GM13977 (cell line): ENCODE results near the gene HNRNPL.
"Not testable (repeated sequence)": the region's sequence is repeated elsewhere in the genome, so short reads cannot be mapped to it uniquely, and the experiment has no call there.

ENCODE experiments used
- DNase-seq: peaks from one replicate; pipeline ENCODE4 v3.0.0; 2012; ENCODE audit warnings: low spot score
- in situ Hi-C: fragments of 300-500 bp; cut with MboI; formaldehyde crosslinking; loops from one replicate; pipeline ENCODE4 v1.12.0; 2022; ENCODE audit warnings: low sequenced_read_pairs, low pct_unique_long_range_greater_than_20kb, mixed read lengths, inconsistent platforms; ENCODE audit not compliant: unreplicated experiment
- TF ChIP-seq, protein P1 (sequence below): IDR thresholded peaks from 2 replicates; pipeline ENCODE4 v1.5.1; 2012; ENCODE audit warnings: mild to moderate bottlenecking, control low read depth; ENCODE audit not compliant: insufficient read depth; ENCODE audit errors: extremely low read depth, missing control alignments

Gene HNRNPL

DNA sequence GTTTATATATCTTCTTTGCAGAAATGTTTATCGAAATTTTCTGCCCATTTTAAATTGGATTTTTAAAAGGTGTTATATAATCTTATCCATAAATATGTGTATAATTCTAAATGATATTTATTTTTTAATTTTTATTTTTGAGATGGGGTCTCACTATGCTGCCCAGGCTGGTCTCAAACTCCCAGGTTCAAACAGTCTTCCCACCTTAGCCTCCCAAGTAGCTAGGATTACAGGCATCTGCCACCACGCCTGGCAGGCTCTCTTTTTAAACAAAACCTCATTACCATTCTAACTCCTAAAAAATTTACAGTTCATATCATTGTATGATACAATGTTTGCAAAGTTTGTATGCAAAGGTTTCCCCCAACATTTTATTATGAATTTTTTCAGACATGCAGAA lies 53.6 kb downstream of the HNRNPL start:
- in situ Hi-C loops, result no loop called here
- TF ChIP-seq, protein P1, sequence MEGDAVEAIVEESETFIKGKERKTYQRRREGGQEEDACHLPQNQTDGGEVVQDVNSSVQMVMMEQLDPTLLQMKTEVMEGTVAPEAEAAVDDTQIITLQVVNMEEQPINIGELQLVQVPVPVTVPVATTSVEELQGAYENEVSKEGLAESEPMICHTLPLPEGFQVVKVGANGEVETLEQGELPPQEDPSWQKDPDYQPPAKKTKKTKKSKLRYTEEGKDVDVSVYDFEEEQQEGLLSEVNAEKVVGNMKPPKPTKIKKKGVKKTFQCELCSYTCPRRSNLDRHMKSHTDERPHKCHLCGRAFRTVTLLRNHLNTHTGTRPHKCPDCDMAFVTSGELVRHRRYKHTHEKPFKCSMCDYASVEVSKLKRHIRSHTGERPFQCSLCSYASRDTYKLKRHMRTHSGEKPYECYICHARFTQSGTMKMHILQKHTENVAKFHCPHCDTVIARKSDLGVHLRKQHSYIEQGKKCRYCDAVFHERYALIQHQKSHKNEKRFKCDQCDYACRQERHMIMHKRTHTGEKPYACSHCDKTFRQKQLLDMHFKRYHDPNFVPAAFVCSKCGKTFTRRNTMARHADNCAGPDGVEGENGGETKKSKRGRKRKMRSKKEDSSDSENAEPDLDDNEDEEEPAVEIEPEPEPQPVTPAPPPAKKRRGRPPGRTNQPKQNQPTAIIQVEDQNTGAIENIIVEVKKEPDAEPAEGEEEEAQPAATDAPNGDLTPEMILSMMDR, result no peak

DNA sequence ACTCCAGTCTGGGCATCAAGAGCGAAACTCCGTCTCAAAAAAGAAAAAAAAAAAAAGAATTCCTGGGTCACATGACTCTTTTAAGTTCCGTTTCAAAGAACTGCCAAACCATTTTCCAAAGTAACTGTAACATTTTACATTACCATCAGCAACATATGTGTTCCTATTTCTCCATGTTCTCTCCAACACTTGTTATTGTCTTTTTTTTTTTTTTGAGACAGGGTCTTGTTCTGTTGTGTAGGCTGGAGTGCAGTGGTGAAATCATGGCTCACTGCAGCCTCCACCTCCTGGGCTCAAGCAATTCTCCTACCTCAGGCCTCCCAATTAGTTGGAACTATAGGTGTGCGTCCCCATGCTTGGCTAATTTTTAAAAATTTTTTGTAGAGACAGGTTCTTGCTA lies 54.2 kb downstream of the HNRNPL start:
- TF ChIP-seq, protein P1, result no peak
- in situ Hi-C loops, result no loop called here
- DNase-seq, result no peak

More for the DNA sequence above, 53.6 kb downstream of the HNRNPL start:
- DNase-seq, result no peak

DNA sequence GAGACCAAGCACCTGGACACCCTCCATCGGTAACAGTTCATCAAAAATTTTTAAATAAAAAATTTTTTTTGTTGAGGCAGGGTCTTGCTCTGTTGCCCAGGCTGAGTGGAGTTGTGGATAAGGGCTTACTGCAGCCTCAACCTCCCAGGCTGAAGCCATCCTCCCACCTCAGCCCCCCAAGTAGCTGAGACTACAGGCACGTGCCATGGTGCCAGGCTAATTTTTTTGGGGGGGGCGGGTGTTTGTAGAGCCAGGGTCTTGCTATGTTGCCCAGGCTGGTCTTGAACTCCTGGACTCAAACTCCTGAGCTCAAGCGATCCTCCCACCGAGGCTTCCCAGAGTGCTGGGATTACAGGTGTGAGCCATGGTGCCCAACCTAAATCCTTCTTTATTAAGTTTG lies 56.1 kb downstream of the HNRNPL start:
- TF ChIP-seq, protein P1, result no peak
- DNase-seq, result no peak
- in situ Hi-C loops, result no loop called here

DNA sequence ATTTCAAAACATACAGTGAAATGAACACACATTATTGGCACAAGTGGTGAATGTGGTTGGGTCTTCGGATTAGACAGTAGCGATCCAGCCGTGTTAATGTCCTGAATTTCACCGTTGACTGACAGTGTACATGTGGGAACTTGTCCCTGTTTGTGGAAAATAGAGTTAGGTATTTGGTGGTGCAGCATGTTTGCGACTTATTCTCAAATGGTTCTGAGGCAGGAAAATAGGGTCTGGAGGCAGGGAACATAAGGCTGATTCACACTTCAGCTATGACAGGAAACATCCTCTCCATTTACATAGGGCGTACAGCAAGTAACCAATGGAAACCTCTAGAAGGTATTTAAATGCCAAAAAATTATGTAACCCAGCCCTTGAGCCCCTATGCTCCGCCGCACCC lies 56.6 kb downstream of the HNRNPL start:
- in situ Hi-C loops, result no loop called here
- DNase-seq, result no peak
- TF ChIP-seq, protein P1, result no peak

DNA sequence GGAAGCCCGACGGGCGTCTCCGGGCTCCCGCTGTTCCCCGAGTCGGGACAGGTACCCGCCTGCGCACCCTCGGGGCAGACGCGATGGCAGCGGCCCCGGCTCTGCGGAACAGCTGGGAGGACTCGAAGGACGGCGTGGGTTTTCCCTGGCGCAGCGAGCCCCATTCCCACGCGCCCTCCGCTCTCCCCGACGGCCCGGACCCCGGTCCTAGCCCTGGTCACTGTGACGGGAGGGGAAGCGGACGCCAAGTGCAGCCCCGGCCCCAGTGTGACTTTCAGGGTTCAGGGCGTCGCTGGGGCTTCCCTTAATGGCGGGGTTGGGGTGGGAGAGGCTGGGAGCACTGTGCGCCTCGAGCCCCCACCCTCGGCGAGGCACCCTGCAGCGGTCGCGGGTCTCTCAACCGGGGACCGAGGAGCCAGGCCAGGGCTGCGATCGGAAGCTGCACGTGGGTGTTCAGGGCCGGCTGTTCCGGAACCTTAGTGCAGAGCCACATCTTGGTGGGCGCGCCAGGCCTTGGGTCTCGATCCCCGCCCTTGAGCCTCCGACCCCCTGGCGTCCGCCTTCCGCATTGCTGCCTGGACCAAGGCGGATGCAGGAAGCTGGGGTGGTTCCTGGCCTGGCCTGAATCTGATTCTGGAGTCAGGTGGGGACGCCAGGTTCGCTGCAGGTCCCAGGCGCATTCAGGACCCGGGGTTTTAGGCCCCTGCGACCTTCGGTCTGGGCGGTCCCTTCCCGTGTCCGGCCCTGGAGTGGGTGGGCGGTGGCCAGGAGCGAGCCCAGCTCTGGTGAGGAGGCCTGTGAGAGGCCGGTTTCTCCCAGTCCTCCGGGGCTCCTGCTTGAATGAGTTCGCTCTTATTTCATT lies 57.3 kb downstream of the HNRNPL start:
- in situ Hi-C loops, result no loop called here
- peak; percentile 67 for DNase-seq
- TF ChIP-seq, protein P1, result peak; percentile 12

DNA sequence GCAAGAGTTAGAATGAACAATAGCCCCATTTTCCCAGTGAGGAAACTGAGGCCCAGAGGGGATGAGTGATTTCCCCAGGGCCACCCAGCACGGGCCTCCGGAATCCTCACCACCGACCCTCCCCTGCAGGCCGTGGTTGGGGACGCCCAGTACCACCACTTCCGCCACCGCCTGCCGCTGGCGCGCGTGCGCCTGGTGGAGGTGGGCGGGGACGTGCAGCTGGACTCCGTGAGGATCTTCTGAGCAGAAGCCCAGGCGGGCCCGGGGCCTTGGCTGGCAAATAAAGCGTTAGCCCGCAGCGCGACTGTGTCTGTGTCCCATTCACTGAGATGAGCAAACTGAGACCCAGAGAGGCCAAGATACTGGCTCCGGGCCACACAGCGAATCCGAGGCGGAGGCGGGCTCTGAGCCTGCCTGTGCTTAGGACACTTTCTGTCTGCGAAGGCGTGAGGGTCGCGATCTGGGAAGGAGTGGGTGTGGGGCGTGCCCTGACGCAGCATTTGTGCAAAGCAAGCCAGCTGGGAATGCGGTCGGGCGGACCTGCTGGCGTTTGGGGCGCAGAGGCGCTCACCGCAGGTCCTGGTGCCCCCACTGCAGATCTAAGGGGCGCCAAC lies 58.2 kb downstream of the HNRNPL start:
- DNase-seq, in situ Hi-C loops: not testable (repeated sequence)

DNA sequence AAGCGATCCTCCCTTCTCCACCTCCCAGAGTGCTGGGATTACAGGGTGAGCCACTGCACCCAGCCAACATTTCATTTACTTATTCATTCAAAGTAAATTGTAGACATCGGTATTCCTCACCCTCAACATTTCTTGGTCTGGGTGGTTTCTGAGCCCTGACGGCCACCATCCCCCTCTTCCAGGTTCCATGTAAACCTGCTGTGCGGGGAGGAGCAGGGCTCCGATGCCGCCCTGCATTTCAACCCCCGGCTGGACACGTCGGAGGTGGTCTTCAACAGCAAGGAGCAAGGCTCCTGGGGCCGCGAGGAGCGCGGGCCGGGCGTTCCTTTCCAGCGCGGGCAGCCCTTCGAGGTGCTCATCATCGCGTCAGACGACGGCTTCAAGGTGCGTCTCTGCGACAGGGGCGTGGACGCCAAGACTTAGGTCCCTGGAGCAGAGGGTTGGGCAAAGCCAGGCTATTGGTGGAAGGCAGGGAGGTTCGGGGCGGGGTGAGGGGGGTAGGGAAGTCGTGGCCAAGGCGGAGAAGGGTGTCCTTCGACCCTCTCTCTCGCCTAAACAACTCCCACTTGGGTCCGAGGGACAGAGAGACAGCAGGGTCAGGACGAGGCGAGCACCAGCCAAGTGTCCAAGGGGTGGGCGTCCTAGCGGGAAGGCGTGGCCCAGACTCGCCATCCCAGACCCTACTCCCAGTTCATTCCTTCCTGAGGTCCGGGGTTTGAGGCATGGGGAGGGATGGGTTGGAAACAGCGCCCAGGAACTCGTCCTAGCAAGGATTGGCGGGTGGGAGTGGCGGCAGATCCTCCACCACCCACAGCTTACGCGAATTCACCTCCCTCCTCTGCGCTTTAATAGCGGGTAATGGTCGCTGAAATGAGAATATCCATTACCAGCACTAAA lies 59.0 kb downstream of the HNRNPL start:
- in situ Hi-C loops, DNase-seq: not testable (repeated sequence)
